Stimulated activated CD4-positive, alpha-beta T cell treated with anti-CD3 and anti-CD28 coated beads, Interleukin-2, amount 100 ng/mL, for 24 hours (primary cell): ENCODE results near the gene IFI16.
"Not testable (repeated sequence)": the region's sequence is repeated elsewhere in the genome, so short reads cannot be mapped to it uniquely, and the experiment has no call there.

Experiments used
- DNase-seq, 2 donors: peaks; one replicate each; pipeline ENCODE4 v3.0.0-alpha.2; 2020

The IFI16 gene

GRCh38 chr1:159008744-159009188 is 941 bp upstream of the IFI16 start:
- DNase-seq, result peak; percentile 48 to 62

- no peak for DNase-seq
Measured at GRCh38 chr1:159009287-159009686, 420 bp upstream of the IFI16 start.

- no peak for DNase-seq
Measured at GRCh38 chr1:159010391-159010790, 684 bp downstream of the IFI16 start.

- DNase-seq, result peak; percentile 28 to 30
Measured at GRCh38 chr1:159011001-159011400, 1.3 kb downstream of the IFI16 start.

GRCh38 chr1:159011751-159012150 is 2.0 kb downstream of the IFI16 start:
- no peak for DNase-seq

GRCh38 chr1:159012495-159012894 is 2.8 kb downstream of the IFI16 start:
- DNase-seq, result peak; percentile 61 to 64

GRCh38 chr1:159014003-159014571 is 4.4 kb downstream of the IFI16 start:
- no peak for DNase-seq

GRCh38 chr1:159014851-159015250 is 5.1 kb downstream of the IFI16 start:
- no peak for DNase-seq

GRCh38 chr1:159015440-159015909 is 5.8 kb downstream of the IFI16 start:
- peak; percentile 63 to 67 for DNase-seq

GRCh38 chr1:159023723-159024122 is 14.0 kb downstream of the IFI16 start:
- no peak for DNase-seq

- no peak for DNase-seq
Measured at GRCh38 chr1:159025043-159025442, 15.3 kb downstream of the IFI16 start.

- not testable (repeated sequence) for DNase-seq
Measured at GRCh38 chr1:159026841-159027240, 17.1 kb downstream of the IFI16 start.

GRCh38 chr1:159030311-159030710 is 20.6 kb downstream of the IFI16 start:
- no peak for DNase-seq

- no peak for DNase-seq
Measured at GRCh38 chr1:159030877-159031447, 21.3 kb downstream of the IFI16 start.

GRCh38 chr1:159040206-159040605 is 30.5 kb downstream of the IFI16 start:
- DNase-seq, result no peak

GRCh38 chr1:159040893-159041724 is 31.4 kb downstream of the IFI16 start:
- DNase-seq, result no peak

- not testable (repeated sequence) for DNase-seq
Measured at GRCh38 chr1:159046486-159046885, 36.8 kb downstream of the IFI16 start.

GRCh38 chr1:159051436-159051835 is 41.7 kb downstream of the IFI16 start:
- DNase-seq, result no peak

GRCh38 chr1:159054427-159054826 is 44.7 kb downstream of the IFI16 start:
- DNase-seq, result no peak

GRCh38 chr1:159055181-159055641 is 45.5 kb downstream of the IFI16 start:
- DNase-seq, result no peak

GRCh38 chr1:159056069-159056698 is 46.5 kb downstream of the IFI16 start:
- no peak for DNase-seq

GRCh38 chr1:159058751-159059150 is 49.0 kb downstream of the IFI16 start:
- DNase-seq, result no peak

- DNase-seq, result no peak
Measured at GRCh38 chr1:159065106-159065505, 55.4 kb downstream of the IFI16 start.
